ENCODE measurements around the gene PTMS. TPM values are rescaled to one million over a fixed set of nuclear protein-coding genes. Genes with fewer than 3 reads are reported as not detected.

PTMS gene
- polyA plus RNA-seq, 3 donors: 589 to 718 (median 618) TPM

DNA sequence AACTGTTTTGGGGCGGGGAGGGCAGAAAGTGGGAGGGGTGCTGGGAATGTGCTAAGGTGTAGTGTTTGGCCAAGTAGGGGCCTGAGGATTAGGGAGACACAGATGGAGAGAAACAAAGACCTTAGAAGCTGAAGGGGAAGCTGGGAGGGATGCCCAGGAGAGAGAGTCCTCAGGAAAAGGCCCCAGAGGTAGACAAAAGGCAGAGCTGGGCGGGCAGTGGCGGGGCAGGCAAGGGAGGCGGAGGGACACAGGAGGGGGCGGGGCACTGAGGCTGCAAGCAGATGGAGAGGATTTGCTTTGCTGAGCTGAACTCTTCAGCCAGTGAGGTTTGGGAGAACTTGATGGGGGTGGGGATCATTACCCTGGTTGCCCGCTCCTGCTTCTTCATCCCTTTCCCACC lies 2.8 kb downstream of the PTMS start:
- DNase-seq: no peak

DNA sequence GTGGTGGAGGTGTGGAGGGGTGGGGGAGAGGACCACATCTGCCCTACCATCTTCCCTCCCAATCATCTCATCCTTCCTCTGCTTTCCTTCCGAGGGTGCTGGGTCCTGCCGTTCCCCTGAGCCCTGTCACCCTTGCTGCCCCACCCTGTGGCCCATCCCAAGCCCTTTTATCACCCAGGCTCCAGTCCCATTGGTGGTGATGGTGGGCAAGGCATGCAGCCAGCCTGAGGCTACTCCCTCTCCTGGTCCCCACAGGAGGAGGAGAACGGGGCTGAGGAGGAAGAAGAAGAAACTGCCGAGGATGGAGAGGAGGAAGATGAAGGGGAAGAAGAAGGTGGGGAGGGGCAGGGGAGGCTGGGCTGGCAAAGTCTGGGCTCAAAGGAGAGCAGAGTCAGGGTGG lies 3.5 kb downstream of the PTMS start:
- no peak for DNase-seq

DNA sequence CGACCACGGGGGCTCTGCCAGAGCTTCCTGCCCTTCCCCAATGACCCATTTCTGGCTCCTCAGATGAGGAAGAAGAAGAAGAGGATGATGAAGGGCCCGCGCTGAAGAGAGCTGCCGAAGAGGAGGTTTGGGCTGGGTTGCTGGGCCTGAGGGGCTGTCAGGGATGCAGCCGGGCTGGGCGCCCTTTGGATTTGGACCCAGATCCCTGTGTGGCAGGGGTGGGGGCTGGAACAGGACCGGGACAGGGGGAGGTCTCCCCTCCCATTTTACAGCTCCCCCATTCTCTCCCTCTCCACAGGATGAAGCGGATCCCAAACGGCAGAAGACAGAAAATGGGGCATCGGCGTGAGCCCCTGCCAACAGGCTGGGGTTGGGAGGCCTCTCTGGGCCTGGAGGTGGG lies 3.9 kb downstream of the PTMS start:
- no peak for DNase-seq

DNA sequence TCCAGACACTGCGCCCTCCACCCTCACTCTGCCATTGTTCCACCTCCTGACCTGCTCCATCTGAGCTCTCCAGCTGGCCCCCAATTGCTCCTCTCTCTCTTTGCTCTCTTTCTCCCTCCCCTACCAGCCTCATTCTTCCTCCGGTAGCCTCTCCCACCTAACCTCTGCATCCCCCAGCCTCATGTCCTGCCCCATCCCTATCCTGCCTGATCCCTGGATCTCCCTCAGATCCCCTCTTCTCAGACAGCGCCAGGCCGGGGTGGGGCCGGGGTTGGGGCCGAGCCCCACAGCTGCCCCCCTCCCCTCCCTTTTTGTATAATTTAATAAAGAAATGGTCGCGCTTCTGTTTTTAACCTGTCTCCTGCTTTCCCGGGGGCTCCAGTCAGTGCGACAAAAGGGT lies 4.4 kb downstream of the PTMS start:
- DNase-seq: no peak

DNA sequence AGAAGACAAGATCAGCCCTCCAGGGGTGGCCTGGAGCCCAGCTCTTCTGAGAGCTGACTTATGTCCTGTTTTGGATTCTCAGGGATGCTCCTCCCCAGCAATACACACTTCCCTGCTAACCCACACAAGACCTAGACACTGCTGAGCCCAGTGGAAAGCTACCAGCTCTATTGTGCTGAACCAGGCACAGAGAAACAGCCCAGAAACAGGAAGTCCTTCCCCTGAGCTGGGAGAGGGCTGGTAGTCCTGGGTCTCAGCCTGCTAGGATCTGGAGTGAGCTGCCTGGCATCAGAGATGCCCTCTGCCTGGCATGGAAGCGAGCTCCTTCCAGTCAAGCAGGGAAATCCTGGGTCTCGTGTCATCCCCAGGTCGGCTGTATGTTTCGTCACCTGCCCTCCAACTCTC lies 4.9 kb downstream of the PTMS start:
- DNase-seq: no peak

DNA sequence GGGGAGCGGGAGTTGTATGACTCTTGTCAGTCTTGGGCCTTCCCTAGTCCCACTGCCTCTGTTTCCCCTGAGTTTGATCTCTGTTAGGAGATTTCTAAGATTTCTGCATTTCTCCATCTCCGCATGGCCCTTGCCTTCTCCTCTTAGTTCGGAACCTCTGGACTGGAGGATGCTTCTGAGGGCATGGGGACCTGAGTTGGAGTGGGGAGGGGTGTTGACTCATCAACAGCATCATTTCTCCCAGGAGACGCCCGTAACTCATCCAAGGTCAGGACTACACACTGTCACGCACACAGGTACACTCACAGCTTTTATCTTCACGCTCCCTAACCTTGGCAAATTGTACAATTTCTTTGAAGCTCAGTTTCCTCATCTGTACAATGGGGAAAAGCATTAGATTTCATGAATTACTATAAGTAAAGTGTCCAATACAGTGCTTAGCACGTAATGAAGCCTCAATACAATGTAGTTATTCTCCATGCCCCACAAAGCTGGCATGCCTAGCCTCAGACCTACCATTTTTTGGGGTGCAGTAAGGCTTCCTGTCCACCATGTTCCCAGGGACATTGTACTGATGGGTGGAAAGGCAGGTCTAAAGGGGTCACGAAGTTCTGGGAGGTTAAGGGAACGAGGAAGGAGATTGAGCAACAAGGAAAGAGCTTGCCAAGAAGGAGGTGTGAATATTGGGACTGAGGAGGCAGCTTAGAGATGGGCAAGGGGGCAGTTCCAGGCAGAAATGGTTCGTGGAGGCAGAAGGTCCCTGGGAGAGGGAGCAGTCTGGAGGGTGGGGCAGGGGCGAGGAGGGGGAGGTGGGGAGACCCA lies 5.6 kb downstream of the PTMS start:
- DNase-seq: no peak

DNA sequence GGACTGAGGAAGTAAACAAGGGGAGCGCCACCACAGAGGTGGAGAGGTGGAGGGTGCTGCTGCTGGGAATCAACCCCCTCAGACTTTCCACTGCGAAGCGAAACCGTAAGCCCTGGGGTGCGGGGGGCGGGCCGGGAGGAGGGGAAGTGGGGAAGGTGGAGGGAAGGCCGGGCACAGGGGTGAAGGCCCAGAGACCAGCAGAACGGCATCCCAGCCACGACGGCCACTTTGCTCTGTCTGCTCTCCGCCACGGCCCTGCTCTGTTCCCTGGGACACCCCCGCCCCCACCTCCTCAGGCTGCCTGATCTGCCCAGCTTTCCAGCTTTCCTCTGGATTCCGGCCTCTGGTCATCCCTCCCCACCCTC lies 6.2 kb downstream of the PTMS start, which contains the start of gene LAG3:
TSS of gene LAG3 (plus strand) at position 190 of the 365 bp plus-strand sequence. CDS start 333 bp downstream, outside the sequence.
- DNase-seq: no peak

DNA sequence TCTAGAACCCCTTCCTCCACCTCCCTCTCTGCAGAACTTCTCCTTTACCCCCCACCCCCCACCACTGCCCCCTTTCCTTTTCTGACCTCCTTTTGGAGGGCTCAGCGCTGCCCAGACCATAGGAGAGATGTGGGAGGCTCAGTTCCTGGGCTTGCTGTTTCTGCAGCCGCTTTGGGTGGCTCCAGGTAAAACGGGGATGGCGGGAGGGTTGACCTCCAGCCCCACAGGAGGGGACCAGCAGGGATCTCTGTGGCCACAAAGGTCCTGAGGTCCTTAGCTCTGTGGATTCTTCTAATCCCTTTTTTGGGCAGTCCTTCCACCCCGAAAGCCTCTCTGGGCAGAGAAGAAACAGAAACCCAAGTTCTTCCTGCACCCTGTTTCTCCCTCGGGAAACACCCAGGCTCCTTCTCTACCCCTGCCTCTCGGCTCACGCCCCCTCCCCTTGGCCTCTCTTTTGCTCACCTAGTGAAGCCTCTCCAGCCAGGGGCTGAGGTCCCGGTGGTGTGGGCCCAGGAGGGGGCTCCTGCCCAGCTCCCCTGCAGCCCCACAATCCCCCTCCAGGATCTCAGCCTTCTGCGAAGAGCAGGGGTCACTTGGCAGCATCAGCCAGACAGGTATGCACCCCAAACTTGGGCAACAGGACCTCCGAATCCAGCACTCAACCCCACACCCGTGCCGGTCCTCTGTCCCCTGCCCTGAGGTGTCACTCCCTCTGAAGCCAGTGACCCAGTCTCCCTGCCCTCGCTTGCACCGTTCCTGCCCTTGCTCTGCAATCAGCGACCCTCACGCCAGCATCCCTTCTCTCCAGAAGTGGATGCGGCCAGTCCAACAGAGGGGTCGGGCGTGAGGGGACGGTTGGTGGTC lies 6.8 kb downstream of the PTMS start:
- DNase-seq: no peak

DNA sequence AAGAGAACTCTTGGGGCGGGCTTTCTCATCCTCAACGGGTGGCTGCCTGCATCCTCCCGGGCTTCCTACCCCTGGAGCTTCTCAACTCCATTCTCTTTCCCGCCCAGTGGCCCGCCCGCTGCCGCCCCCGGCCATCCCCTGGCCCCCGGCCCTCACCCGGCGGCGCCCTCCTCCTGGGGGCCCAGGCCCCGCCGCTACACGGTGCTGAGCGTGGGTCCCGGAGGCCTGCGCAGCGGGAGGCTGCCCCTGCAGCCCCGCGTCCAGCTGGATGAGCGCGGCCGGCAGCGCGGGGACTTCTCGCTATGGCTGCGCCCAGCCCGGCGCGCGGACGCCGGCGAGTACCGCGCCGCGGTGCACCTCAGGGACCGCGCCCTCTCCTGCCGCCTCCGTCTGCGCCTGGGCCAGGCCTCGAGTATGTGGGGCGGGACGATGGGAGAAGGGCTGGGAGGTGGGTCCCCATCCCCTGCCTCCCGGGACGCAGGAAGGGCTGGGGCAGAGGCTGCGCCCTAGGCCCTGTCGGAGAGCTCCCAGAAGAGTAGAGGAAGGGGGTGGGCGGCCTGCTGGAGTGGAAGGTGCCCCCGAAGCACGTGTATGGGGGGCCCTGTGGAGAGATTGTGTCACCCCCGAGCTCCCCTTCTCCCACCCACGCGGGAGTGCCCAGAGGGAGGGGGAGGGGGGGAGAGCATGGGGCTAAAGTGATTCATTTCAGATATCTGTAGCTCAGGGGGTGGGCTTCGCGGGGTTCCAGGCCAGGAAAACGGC lies 7.6 kb downstream of the PTMS start:
- DNase-seq: no peak

DNA sequence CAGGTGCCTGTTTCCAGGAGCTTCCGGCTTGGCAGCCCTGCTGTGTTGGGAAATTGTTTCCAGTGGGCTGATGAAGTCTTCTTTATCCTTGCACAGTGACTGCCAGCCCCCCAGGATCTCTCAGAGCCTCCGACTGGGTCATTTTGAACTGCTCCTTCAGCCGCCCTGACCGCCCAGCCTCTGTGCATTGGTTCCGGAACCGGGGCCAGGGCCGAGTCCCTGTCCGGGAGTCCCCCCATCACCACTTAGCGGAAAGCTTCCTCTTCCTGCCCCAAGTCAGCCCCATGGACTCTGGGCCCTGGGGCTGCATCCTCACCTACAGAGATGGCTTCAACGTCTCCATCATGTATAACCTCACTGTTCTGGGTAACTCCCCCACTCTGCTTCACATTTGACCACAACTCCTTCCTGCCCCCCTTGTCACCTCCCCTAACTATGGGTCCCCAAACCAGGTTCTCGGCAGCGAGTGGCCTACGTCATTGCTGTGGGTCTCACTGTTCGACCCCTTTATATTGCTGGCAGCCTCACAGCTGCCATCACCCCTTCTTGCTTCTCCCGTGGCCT lies 8.4 kb downstream of the PTMS start:
- no peak for DNase-seq

DNA sequence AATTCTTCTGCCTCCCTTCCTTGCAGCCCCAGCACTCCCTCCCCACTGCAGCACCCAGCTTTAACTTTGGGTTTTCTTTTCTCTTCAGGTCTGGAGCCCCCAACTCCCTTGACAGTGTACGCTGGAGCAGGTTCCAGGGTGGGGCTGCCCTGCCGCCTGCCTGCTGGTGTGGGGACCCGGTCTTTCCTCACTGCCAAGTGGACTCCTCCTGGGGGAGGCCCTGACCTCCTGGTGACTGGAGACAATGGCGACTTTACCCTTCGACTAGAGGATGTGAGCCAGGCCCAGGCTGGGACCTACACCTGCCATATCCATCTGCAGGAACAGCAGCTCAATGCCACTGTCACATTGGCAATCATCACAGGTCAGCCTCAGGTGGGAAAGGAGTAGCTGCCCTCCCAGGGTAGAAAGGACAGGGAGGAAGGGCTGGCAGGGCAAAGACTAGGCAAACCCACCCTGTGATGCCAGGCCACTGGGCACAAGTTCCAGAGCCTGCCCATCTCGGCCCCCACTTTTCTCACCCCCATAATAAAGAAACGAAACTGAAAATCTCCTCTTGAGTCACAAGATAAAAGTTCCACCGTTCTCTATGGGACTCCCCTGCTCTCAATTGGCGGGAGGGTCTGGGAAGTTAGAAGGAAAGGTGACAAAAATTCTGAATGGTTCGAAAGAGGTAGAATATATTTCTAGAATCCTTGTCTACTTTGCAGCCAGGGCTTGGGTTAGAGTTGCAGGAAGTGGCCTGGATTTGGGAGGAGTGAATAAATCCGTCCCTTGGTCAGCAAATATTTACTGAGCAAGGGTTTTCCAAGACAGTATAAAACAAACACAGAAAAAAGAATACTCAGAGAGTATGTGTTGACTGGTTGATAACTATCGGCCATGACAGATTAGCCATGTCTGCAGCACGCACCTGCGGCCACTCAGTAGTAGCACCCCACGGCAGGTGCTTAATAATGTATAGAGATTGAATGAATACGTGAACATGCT lies 9.3 kb downstream of the PTMS start:
- no peak for DNase-seq

DNA sequence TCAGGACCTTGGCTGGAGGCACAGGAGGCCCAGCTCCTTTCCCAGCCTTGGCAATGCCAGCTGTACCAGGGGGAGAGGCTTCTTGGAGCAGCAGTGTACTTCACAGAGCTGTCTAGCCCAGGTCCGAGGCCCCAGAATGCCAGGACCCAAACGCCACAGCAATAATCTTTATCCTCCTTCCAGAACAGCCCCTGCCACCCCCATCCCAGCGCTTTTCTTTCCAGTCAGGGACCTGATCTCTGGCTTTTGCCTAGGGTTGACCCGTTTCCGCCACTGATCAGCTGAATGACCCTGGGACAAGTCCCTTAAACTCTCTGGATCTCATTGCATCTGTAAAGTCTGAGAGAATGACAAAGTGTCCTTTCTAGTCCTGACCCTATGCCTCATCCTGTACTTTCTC lies 11.2 kb downstream of the PTMS start:
- DNase-seq: no peak

DNA sequence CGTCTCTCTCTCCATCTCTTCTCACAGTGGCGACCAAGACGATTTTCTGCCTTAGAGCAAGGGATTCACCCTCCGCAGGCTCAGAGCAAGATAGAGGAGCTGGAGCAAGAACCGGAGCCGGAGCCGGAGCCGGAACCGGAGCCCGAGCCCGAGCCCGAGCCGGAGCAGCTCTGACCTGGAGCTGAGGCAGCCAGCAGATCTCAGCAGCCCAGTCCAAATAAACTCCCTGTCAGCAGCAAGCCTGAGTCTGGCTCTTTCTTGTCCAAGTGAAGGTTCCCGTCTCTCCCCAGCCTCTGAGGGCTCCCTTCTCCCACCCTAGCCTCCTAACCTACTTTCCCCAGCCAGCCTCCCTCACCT lies 12.0 kb downstream of the PTMS start:
- no peak for DNase-seq

DNA sequence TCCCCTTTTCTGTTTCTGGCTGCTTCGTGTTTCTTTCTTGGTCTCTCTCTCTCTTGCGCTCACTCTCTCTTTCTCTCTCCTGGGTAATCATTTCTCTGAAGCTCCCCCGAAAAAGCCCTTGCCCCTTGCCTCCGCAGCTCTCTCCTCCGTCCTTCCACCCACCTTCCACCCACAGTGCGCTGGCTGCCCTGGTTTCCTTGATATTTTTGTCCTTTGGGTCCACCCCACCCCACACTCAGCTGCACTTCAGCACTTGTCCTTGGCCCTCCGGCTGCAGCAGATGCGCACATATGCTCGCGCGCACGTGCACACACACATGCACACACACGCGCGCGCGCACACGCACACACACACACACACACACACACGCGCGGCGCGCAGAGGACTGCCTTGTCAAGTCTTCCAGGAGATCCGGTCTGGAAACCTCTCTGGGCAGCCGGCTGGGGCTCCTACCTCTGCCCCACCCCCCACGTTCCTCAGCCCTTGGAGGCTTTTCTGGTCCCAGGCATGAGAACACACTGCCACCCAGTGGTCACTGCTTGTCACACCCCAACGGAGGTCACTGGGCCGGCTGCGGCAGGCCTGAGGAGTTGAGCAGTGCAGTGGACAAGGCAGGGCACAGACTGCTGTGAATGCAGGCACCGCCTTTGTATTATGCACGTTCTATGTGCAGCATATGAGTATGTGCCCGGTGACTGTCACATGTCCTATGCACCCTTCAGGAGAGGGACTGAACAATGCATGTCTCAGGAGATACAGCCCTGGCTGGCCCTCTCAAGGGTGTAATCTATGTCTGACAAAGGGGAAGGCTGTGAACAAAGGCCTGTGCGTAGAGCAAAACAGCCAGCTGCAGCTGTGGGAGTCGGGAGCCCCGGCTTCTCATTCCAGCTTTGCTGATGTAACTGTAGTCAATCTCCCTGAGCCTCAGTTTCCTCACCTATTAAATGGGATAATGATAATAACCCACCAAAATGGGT lies 12.7 kb downstream of the PTMS start:
- peak; percentile 95 for DNase-seq

DNA sequence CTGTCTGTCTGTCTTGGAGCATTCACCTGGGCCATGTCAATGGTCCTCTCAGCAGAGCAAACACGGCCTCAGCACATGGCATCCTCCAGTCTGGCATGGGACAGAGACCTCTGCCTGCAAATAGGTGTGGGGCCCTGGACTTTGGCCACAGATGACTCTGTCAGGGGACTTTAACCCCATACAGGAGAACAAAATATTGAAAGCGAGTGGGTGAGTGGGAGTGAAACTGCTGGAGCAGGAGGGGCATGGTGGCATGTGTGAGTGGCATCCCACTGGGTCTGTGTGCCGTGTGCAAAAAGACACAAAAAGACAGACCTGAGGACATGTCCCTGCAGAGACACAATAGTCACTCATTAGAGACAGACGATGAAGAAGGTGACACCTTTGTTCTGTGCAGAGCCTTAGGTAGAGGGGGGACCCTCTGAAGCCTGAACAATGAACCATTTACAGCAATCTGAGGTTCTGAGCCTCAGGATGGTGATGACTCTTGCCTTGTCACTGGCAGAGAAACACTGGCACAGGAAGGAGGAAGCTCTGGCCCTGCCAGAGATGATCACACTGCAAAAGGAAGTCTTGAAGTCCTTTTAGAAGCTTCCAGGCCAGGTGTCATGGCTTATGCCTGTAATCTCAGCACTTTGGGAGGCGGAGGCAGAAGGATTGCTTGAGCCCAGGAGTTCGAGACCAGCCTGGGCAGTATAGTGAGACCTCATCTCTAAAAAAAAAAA lies 13.7 kb downstream of the PTMS start:
- no peak for DNase-seq

DNA sequence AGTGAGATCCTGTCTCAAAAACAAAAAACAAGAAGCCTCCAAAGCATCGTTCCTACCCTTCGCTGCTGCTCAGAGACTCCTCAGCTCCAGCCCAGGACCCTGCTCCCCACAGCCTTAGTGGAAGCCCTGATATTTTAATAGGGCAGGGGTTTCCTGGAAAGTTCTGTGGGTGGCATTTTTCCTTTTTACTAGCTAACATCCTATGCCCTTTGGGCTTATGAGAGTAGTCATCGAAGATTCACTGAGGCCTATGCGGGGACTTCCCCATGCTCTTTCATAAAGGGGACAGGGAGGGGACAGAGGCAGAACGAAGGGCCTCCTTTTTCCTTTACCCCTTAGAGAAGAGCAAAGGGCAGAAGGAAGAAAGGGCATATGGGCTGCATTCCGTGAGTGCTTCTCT lies 14.4 kb downstream of the PTMS start:
- no peak for DNase-seq

DNA sequence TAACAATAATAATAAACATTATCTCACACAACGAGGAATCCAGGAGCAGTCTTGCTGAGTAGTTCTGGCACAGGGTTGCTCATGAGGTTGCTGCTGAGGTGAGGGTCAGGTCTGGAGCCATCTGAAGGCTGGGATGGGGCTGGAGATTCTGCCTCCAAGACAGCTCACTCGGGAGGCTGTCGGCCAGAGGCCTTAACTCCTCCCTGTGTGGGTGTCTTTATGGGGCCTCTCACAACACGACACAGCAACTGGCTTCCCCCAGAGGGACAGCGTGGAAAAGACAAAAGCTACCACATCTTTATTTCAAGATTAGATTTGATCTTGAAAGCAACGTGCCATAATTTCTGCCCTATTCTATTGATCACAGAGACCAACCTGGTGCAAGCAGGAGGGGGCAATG lies 16.0 kb downstream of the PTMS start:
- no peak for DNase-seq

DNA sequence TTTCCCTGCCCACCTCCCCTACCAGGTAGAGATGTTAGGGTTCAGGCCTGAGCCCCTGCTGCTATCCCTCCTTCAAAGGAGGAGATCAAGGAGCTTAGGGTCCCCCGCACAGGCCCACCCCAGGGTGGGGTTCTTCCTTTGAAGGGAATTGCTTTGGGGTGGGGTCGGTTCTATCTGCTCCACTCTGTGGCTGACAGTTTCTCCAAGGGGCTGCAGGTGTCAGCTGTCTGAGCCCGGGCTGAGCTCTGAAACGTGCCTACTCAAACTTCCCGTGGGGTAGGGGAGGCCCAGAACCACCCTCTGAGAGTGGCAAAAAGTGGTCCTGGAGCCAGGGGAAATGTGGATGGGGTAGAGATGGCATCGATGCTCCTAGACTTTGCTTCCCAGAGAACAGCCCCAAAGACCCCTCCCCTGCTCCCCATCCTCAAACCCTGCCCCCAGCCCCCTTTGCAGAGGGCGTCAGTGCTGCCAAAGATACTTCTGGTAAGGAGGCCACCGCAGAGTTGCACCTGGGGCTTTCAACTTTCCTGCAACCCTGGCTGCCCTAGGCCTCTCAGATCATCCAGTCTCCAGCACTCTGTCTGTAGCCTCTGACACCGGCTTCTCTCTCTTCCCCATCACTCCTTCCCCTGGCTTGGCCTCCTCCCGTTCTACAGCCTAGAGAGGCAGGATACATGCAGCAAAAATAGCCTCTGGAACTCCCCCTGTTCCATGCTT lies 16.8 kb downstream of the PTMS start:
- no peak for DNase-seq
